H1 (cell line): ENCODE results near the gene TMEM266. TPM values are rescaled to one million over a fixed set of nuclear protein-coding genes. Genes with fewer than 3 reads are reported as not detected.

Source experiments
- CTCF ChIA-PET: fragments of 300-600 bp; sonication (Branson Sonifier 250); formaldehyde crosslinking; loops from one replicate; lab custom pipeline; 2021; ENCODE audit not compliant: partially characterized antibody; lab: Charles Lee
- POLR2A ChIA-PET: fragments of 300-600 bp; sonication (Branson Sonifier 250); formaldehyde crosslinking; loops from one replicate; lab custom pipeline; 2021; ENCODE audit warnings: inconsistent platforms; ENCODE audit not compliant: partially characterized antibody; lab: Charles Lee
- DNase-seq, 2 experiments: peaks; one replicate each; pipeline versions ENCODE4 v3.0.0 to v3.0.0-alpha.2; 2010 to 2022; ENCODE audit warnings: low spot score in 2 of 2, low read depth in 1 of 2, mixed read lengths in 1 of 2
- FAIRE-seq: peaks from 2 replicates; lab custom pipeline; 2011; peaks lifted over from hg19 to GRCh38; lab: Jason Lieb, UNC
- H2AFZ ChIP-seq: 2 replicates; pipeline ENCODE4 v1.8.1; 2012; ENCODE audit warnings: low read length, inconsistent platforms
- H2AK5ac ChIP-seq: 2 replicates; pipeline ENCODE4 v1.6.1; 2013; ENCODE audit warnings: low read depth, low read length
- H2BK120ac ChIP-seq: replicated peaks from 2 replicates; pipeline ENCODE3; 2013; ENCODE audit warnings: low read depth, low read length, inconsistent platforms
- H2BK12ac ChIP-seq: 2 replicates; pipeline ENCODE4 v1.6.1; 2013; ENCODE audit warnings: low read depth, low read length
- H2BK15ac ChIP-seq: 2 replicates; pipeline ENCODE4 v1.6.1; 2013; ENCODE audit warnings: low read length
- H2BK20ac ChIP-seq: 2 replicates; pipeline ENCODE4 v1.6.1; 2013; ENCODE audit warnings: low read length
- H2BK5ac ChIP-seq: 2 replicates; pipeline ENCODE4 v1.6.1; 2013; ENCODE audit warnings: low read depth, low read length
- H3K14ac ChIP-seq: 2 replicates; pipeline ENCODE4 v1.6.1; 2013; ENCODE audit warnings: inconsistent platforms; ENCODE audit not compliant: insufficient read length
- H3K18ac ChIP-seq: 2 replicates; pipeline ENCODE4 v1.6.1; 2013; ENCODE audit warnings: low read length; ENCODE audit errors: extremely low read depth
- H3K23ac ChIP-seq: 2 replicates; pipeline ENCODE4 v1.6.1; 2013; ENCODE audit warnings: inconsistent platforms; ENCODE audit not compliant: insufficient read length
- H3K23me2 ChIP-seq: 2 replicates; pipeline ENCODE4 v1.6.1; 2013; ENCODE audit warnings: low read depth, low read length
- H3K27ac ChIP-seq: 2 replicates; pipeline ENCODE4 v1.6.1; 2011; ENCODE audit warnings: low read depth, low read length, inconsistent platforms
- H3K27me3 ChIP-seq, 4 experiments: replicated peaks in 1 of 4; 1 replicate in 1 of 4; 2 replicates in 3 of 4; pipeline versions ENCODE4 v1.6.1 to v1.8.1; 2011 to 2013; ENCODE audit warnings: low read length in 3 of 4, mild to moderate bottlenecking in 3 of 4, inconsistent platforms in 2 of 4, mixed read lengths in 2 of 4, moderate library complexity in 1 of 4; ENCODE audit not compliant: control insufficient read depth in 3 of 4, insufficient read depth in 3 of 4; ENCODE audit errors: extremely low read depth in 1 of 4
- H3K36me3 ChIP-seq, 4 experiments: 2 replicates each; pipeline versions ENCODE4 v1.6.1 to v1.8.1; 2011 to 2013; ENCODE audit warnings: mild to moderate bottlenecking in 4 of 4, low read length in 3 of 4, moderate library complexity in 2 of 4, control low read depth in 1 of 4, inconsistent platforms in 1 of 4; ENCODE audit not compliant: insufficient read depth in 4 of 4, control insufficient read depth in 2 of 4
- H3K4ac ChIP-seq: replicated peaks from 2 replicates; pipeline ENCODE3; 2013; ENCODE audit warnings: low read length, low read depth, mixed read lengths, inconsistent platforms; ENCODE audit not compliant: insufficient read length
- H3K4me1 ChIP-seq, 4 experiments: replicated peaks in 1 of 4; 1 replicate in 1 of 4; 2 replicates in 3 of 4; pipeline versions ENCODE4 v1.6.1 to v1.8.1; 2011 to 2013; ENCODE audit warnings: low read length in 3 of 4, inconsistent platforms in 2 of 4, mixed read lengths in 1 of 4; ENCODE audit not compliant: insufficient read depth in 4 of 4, control insufficient read depth in 3 of 4
- H3K4me2 ChIP-seq, 2 experiments: 2 replicates each; pipeline versions ENCODE4 v1.6.1 to v1.8.1; 2011 to 2013; ENCODE audit warnings: low read depth in 2 of 2, low read length in 2 of 2, control low read depth in 1 of 2, inconsistent platforms in 1 of 2, mild to moderate bottlenecking in 1 of 2; ENCODE audit not compliant: insufficient read depth in 1 of 2
- H3K4me3 ChIP-seq, 4 experiments: fragments of 200-600, 300-600 bp in 1 of 4; sonication (generic), shearing (Covaris generic), sonication (Bioruptor Twin) in 1 of 4; 2 replicates each; pipeline versions ENCODE4 v1.5.1 to v1.8.1; 2011 to 2016; ENCODE audit warnings: low read length in 4 of 4, low read depth in 3 of 4, control low read depth in 2 of 4, inconsistent platforms in 2 of 4, mild to moderate bottlenecking in 2 of 4, mixed read lengths in 1 of 4, moderate library complexity in 1 of 4; ENCODE audit not compliant: insufficient read depth in 2 of 4; ENCODE audit errors: extremely low read depth in 1 of 4
- H3K56ac ChIP-seq: replicated peaks from 2 replicates; pipeline ENCODE3; 2013; ENCODE audit warnings: low read depth, mild to moderate bottlenecking, mixed read lengths, low read length, inconsistent platforms; ENCODE audit not compliant: insufficient read length
- H3K79me1 ChIP-seq: 2 replicates; pipeline ENCODE4 v1.6.1; 2013; ENCODE audit warnings: low read depth, low read length, control low read depth
- H3K79me2 ChIP-seq, 2 experiments: 2 replicates each; pipeline versions ENCODE4 v1.6.1 to v1.8.1; 2012 to 2013; ENCODE audit warnings: low read length in 2 of 2, mild to moderate bottlenecking in 2 of 2, inconsistent platforms in 1 of 2; ENCODE audit not compliant: insufficient read depth in 2 of 2, control insufficient read depth in 1 of 2
- H3K9ac ChIP-seq, 4 experiments: replicated peaks in 1 of 4; 1 replicate in 1 of 4; 2 replicates in 3 of 4; pipeline versions ENCODE4 v1.6.1 to v1.8.1; 2011 to 2013; ENCODE audit warnings: low read depth in 3 of 4, low read length in 3 of 4, control low read depth in 2 of 4, mild to moderate bottlenecking in 2 of 4, moderate library complexity in 2 of 4, inconsistent platforms in 1 of 4; ENCODE audit errors: extremely low read depth in 1 of 4
- H3K9me3 ChIP-seq, 2 experiments: 2 replicates each; pipeline versions ENCODE4 v1.6.1 to v1.8.1; 2012 to 2013; ENCODE audit warnings: mild to moderate bottlenecking in 2 of 2, moderate library complexity in 2 of 2, control low read depth in 1 of 2, inconsistent platforms in 1 of 2, low read depth in 1 of 2, low read length in 1 of 2, mixed read lengths in 1 of 2; ENCODE audit not compliant: insufficient read depth in 2 of 2
- H4K20me1 ChIP-seq, 2 experiments: replicated peaks in 1 of 2; 2 replicates each; pipeline versions ENCODE3 to v1.8.1; 2011 to 2013; ENCODE audit warnings: inconsistent platforms in 2 of 2, low read length in 2 of 2, mild to moderate bottlenecking in 1 of 2; ENCODE audit not compliant: insufficient read depth in 2 of 2, control insufficient read depth in 1 of 2
- H4K5ac ChIP-seq: 2 replicates; pipeline ENCODE4 v1.6.1; 2013; ENCODE audit warnings: low read length, low read depth, mixed read lengths, inconsistent platforms; ENCODE audit not compliant: insufficient read length
- H4K8ac ChIP-seq: 2 replicates; pipeline ENCODE4 v1.8.0; 2013; ENCODE audit warnings: mild to moderate bottlenecking, moderate library complexity, low read length, inconsistent platforms; ENCODE audit not compliant: insufficient read depth; ENCODE audit errors: extremely low read depth
- H4K91ac ChIP-seq: replicated peaks from 2 replicates; pipeline ENCODE3; 2013; ENCODE audit warnings: low read length, mixed read lengths, inconsistent platforms; ENCODE audit not compliant: insufficient read length
- ASH2L ChIP-seq: fragments of 200-600, 300-600 bp; sonication (generic); IDR thresholded peaks from one replicate; pipeline ENCODE4 v1.7.1; 2017; ENCODE audit warnings: low read length
- CBX5 ChIP-seq: fragments of 300-800, 300-1000 bp; sonication (generic); IDR thresholded peaks from 2 replicates; pipeline ENCODE4 v1.7.1; 2016; ENCODE audit warnings: antibody characterized with exemption, low read length, low read depth
- CTBP2 ChIP-seq: IDR thresholded peaks from 2 replicates; pipeline ENCODE4 v1.7.0; 2011; ENCODE audit warnings: borderline replicate concordance, mild to moderate bottlenecking, moderate library complexity, mixed read lengths, low read length; ENCODE audit not compliant: insufficient read depth, insufficient read length
- EZH2 ChIP-seq: fragments of 200-600 bp; sonication (generic); IDR thresholded peaks from 2 replicates; pipeline ENCODE4 v1.7.1; 2012; ENCODE audit warnings: low read depth, mild to moderate bottlenecking, moderate library complexity, low read length, inconsistent platforms; ENCODE audit not compliant: severe bottlenecking
- GABPA ChIP-seq: IDR thresholded peaks from 2 replicates; pipeline ENCODE4 v1.6.1; 2011; ENCODE audit warnings: mild to moderate bottlenecking, low read length, moderate library complexity, borderline replicate concordance; ENCODE audit not compliant: insufficient read depth
- KDM4A ChIP-seq: IDR thresholded peaks from one replicate; pipeline ENCODE4 v1.7.1; 2012; ENCODE audit warnings: low read depth, mild to moderate bottlenecking, moderate library complexity, low read length, inconsistent platforms; ENCODE audit not compliant: severe bottlenecking
- NANOG ChIP-seq: IDR thresholded peaks from 2 replicates; pipeline ENCODE4 v1.6.1; 2011; ENCODE audit warnings: low read length, low read depth, mild to moderate bottlenecking, inconsistent platforms; ENCODE audit not compliant: insufficient read depth, poor library complexity, severe bottlenecking
- POLR2AphosphoS5 ChIP-seq: IDR thresholded peaks from 2 replicates; pipeline ENCODE4 v1.6.1; 2011; ENCODE audit warnings: low read depth, low read length
- RXRA ChIP-seq: IDR thresholded peaks from 2 replicates; pipeline ENCODE4 v1.6.1; 2011; ENCODE audit warnings: low read depth, mild to moderate bottlenecking, low read length, moderate library complexity; ENCODE audit not compliant: insufficient read depth
- SIX5 ChIP-seq: IDR thresholded peaks from 2 replicates; pipeline ENCODE4 v1.6.1; 2011; ENCODE audit warnings: mild to moderate bottlenecking, low read depth, low read length
- YY1 ChIP-seq: IDR thresholded peaks from 2 replicates; pipeline ENCODE4 v1.6.1; 2011; ENCODE audit warnings: low read depth, mild to moderate bottlenecking, low read length
- polyA plus RNA-seq, 7 experiments: library from polyadenylated mRNA; depleted of rRNA in 3 of 7; stranded (reverse) in 5 of 7; unstranded in 2 of 7; fragments of >200 nt in 5 of 7; fragments of 200-250 nt in 2 of 7; gene quantifications; 1 replicate in 5 of 7; 2 replicates in 1 of 7; 4 replicates in 1 of 7; pipeline versions ENCODE4 v1.2.1 to v1.2.3, GENCODE V29; 2011 to 2013; ENCODE audit warnings: missing spikeins in 2 of 7, mixed read lengths in 2 of 7
- total RNA-seq: library from RNA; stranded (reverse); fragmentation: NEBNext Ultra II Directional; extraction: Animal tissue kit (Norgen Biotek cat#: 25700); gene quantifications from 2 replicates; pipeline ENCODE4 v1.2.1, GENCODE V29; 2021

Gene TMEM266
- total and polyA plus RNA-seq, 2 of the 8 experiments (the other 6 are each of a cell fraction or from before 2014, with no cell fraction given), result 2.6 TPM

DNA sequence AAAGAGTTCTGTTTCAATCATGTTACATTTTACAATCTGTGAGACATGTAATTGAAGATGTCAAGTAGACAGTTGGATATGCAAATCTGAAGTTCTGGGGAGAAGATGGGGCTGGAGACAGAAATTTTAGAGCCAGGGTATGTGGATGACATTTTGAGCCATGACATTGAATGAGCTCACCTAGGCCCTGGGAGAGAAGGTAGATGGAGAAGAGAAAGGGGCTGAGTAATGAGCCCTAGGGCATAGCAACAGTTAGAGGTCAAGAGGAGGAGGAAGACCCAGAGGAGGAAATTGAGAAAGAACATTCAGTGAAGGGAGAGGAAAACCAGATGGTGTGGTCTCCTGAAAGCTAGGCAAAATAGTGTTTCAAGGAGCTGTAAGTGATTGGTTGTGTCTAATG is 15.3 kb downstream of the TMEM266 start:
- H4K8ac ChIP-seq, result no peak overlapping the region
- H3K4me1 ChIP-seq, result no peaks in the 10 kb centered on the region
- H2BK20ac ChIP-seq, result no peak overlapping the region
- no peaks in the 10 kb centered on the region for H3K23me2 ChIP-seq
- H2BK5ac ChIP-seq, result no peak overlapping the region
- DNase-seq (no peak), FAIRE-seq (no peak)
- no peak overlapping the region for H3K4me2 ChIP-seq
- H3K9me3 ChIP-seq, result no peaks in the 10 kb centered on the region
- H3K27ac ChIP-seq, result no peak overlapping the region
- no peak overlapping the region for H2AFZ ChIP-seq
- no peak overlapping the region for H3K4ac ChIP-seq
- H3K36me3 ChIP-seq, result no peaks in the 10 kb centered on the region; a peak in 2 of 8 replicates
- H3K79me2 ChIP-seq, result no peaks in the 10 kb centered on the region
- H2BK15ac ChIP-seq, result no peak overlapping the region
- no peak overlapping the region for H3K56ac ChIP-seq
- H3K23ac ChIP-seq, result no peak overlapping the region
- no peak overlapping the region for H3K14ac ChIP-seq
- no peak overlapping the region for H3K4me3 ChIP-seq
- H4K20me1 ChIP-seq, result no peaks in the 10 kb centered on the region
- H3K79me1 ChIP-seq, result no peaks in the 10 kb centered on the region
- no peak overlapping the region for H2AK5ac ChIP-seq
- CTCF ChIA-PET, result interaction anchor here (0.8 to 1.7 kb wide), 3 partner anchors 9 to 64 kb away, joined by 4 to 6 read pairs (median 5); no protein-coding TSS in a partner anchor
- POLR2A ChIA-PET, result interaction anchor here (0.6 kb wide), 1 partner anchor 54 kb away, joined by 3 read pairs; no protein-coding TSS in a partner anchor
- no peak overlapping the region for H2BK12ac ChIP-seq
- TF ChIP-seq CTBP2 (no peak), EZH2 (no peak), YY1 (no peak), GABPA (no peak), NANOG (no peak), CBX5 (no peak), ASH2L (no peak), RXRA (no peak), SIX5 (no peak), POLR2AphosphoS5 (no peak), KDM4A (no peak)
- no peak overlapping the region for H3K18ac ChIP-seq
- no peak overlapping the region for H4K91ac ChIP-seq
- H3K9ac ChIP-seq, result no peak overlapping the region
- H4K5ac ChIP-seq, result no peak overlapping the region
- no peak overlapping the region for H2BK120ac ChIP-seq
- H3K27me3 ChIP-seq, result no peaks in the 10 kb centered on the region
